SK-N-SH (cell line): ENCODE measurements around the gene A2ML1. TPM values are rescaled to one million over a fixed set of nuclear protein-coding genes. Genes with fewer than 3 reads are reported as not detected.

Experiments used
- CTCF ChIA-PET: fragments of 300-600, 350-600 bp; formaldehyde crosslinking; extraction: SDS; loops from one replicate; lab custom pipeline; 2021; lab: Yijun Ruan, JAX
- POLR2A ChIA-PET: fragments of 350-600 bp; sonication (Branson Sonifier 250); formaldehyde crosslinking; extraction: SDS; loops from one replicate; lab custom pipeline; 2020; ENCODE audit warnings: antibody characterized with exemption, inconsistent platforms; lab: Yijun Ruan, JAX
- DNase-seq: peaks from one replicate; pipeline ENCODE4 v3.0.0; 2012
- H2AFZ ChIP-seq: fragments of 200-600 bp; sonication (generic); 2 replicates; pipeline ENCODE4 v1.8.1; 2016; ENCODE audit warnings: antibody characterized with exemption, mild to moderate bottlenecking, low read depth
- H3F3A ChIP-seq: fragments of 200-600 bp; sonication (generic); replicated peaks from 2 replicates; pipeline ENCODE3; 2016; ENCODE audit warnings: antibody characterized with exemption, mild to moderate bottlenecking; ENCODE audit not compliant: insufficient read depth
- H3K27ac ChIP-seq, 2 experiments: fragments of 200-500 bp in 1 of 2; fragments of 200-600 bp in 1 of 2; sonication (Bioruptor generic) in 1 of 2; sonication (generic), shearing (Covaris generic) in 1 of 2; 2 replicates each; pipeline versions ENCODE4 v1.5.1 to v1.6.1; 2014 to 2016; ENCODE audit warnings: low read depth in 2 of 2, inconsistent platforms in 1 of 2, low read length in 1 of 2, mild to moderate bottlenecking in 1 of 2, mixed read lengths in 1 of 2
- H3K27me3 ChIP-seq: fragments of 200-600 bp; sonication (generic), shearing (Covaris generic); 2 replicates; pipeline ENCODE4 v1.6.1; 2016; ENCODE audit warnings: mixed run types; ENCODE audit not compliant: insufficient read depth
- H3K36me3 ChIP-seq, 2 experiments: fragments of 200-500 bp in 1 of 2; fragments of 200-600 bp in 1 of 2; sonication (Bioruptor generic) in 1 of 2; sonication (generic) in 1 of 2; replicated peaks in 1 of 2; 2 replicates each; pipeline versions ENCODE3 to v1.5.1; 2014 to 2016; ENCODE audit warnings: low read length in 1 of 2, mild to moderate bottlenecking in 1 of 2; ENCODE audit not compliant: insufficient read depth in 2 of 2, control insufficient read depth in 1 of 2
- H3K4me1 ChIP-seq, 2 experiments: fragments of 200-500 bp in 1 of 2; fragments of 200-600 bp in 1 of 2; sonication (Bioruptor generic) in 1 of 2; sonication (generic), shearing (Covaris generic) in 1 of 2; 2 replicates each; pipeline versions ENCODE4 v1.5.1 to v1.6.1; 2014 to 2016; ENCODE audit warnings: low read depth in 1 of 2, low read length in 1 of 2, mixed run types in 1 of 2; ENCODE audit not compliant: insufficient read depth in 2 of 2, control insufficient read depth in 1 of 2
- H3K4me2 ChIP-seq: fragments of 200-600 bp; sonication (generic), shearing (Covaris generic); 2 replicates; pipeline ENCODE4 v1.6.1; 2017; ENCODE audit warnings: mixed run types
- H3K4me3 ChIP-seq, 2 experiments: fragments of 200-500 bp in 1 of 2; fragments of 200-600 bp in 1 of 2; sonication (Bioruptor generic) in 1 of 2; sonication (generic), shearing (Covaris generic) in 1 of 2; 2 replicates each; pipeline versions ENCODE4 v1.5.1 to v1.8.1; 2014 to 2016; ENCODE audit warnings: low read depth in 2 of 2, inconsistent platforms in 1 of 2, low read length in 1 of 2, mild to moderate bottlenecking in 1 of 2, mixed read lengths in 1 of 2, moderate library complexity in 1 of 2
- H3K79me2 ChIP-seq: fragments of 200-600 bp; sonication (generic); 2 replicates; pipeline ENCODE4 v1.8.1; 2017; ENCODE audit warnings: mild to moderate bottlenecking; ENCODE audit not compliant: insufficient read depth
- H3K9ac ChIP-seq: fragments of 200-600 bp; sonication (generic); 2 replicates; pipeline ENCODE4 v1.6.1; 2017; ENCODE audit warnings: mixed run types
- H3K9me2 ChIP-seq: fragments of 200-600 bp; sonication (generic); 2 replicates; pipeline ENCODE4 v1.6.1; 2017; ENCODE audit warnings: mixed run types
- H3K9me3 ChIP-seq: fragments of 200-600 bp; sonication (generic); 2 replicates; pipeline ENCODE4 v1.6.1; 2017; ENCODE audit warnings: mixed run types, mild to moderate bottlenecking, moderate library complexity
- H4K20me1 ChIP-seq: fragments of 200-600 bp; sonication (generic); 2 replicates; pipeline ENCODE4 v1.6.1; 2017; ENCODE audit warnings: mild to moderate bottlenecking, mixed run types; ENCODE audit not compliant: insufficient read depth
- ELF1 ChIP-seq: IDR thresholded peaks from 2 replicates; pipeline ENCODE4 v1.4.0; 2012
- EP300 ChIP-seq, 2 experiments: IDR thresholded peaks; 2 replicates each; pipeline versions ENCODE4 v1.4.0 to v1.6.1; 2012; ENCODE audit warnings: borderline replicate concordance in 1 of 2, low read depth in 1 of 2, low read length in 1 of 2
- EZH2phosphoT487 ChIP-seq: fragments of 200-600 bp; sonication (generic); IDR thresholded peaks from 2 replicates; pipeline ENCODE4 v1.6.1; 2017; ENCODE audit warnings: low read depth, mixed run types, mild to moderate bottlenecking, antibody characterized with exemption, moderate library complexity, borderline replicate concordance
- FOXM1 ChIP-seq: IDR thresholded peaks from 2 replicates; pipeline ENCODE4 v1.4.0; 2012; ENCODE audit warnings: low read depth, mild to moderate bottlenecking
- GABPA ChIP-seq: IDR thresholded peaks from 2 replicates; pipeline ENCODE4 v1.4.0; 2012; ENCODE audit warnings: low read depth, mild to moderate bottlenecking
- JUND ChIP-seq: IDR thresholded peaks from 2 replicates; pipeline ENCODE4 v1.4.0; 2012
- POLR2AphosphoS5 ChIP-seq: IDR thresholded peaks from 2 replicates; pipeline ENCODE4 v1.6.1; 2012; ENCODE audit warnings: low read depth, low read length
- WGBS: methylation state at CpG from one replicate; pipeline ENCODE4 v1.1.6; 2017; ENCODE audit warnings: low lambda C conversion rate; 5-methylcytosine and 5-hydroxymethylcytosine counted together
- polyA plus RNA-seq, 3 experiments: library from polyadenylated mRNA; depleted of rRNA; stranded (reverse); fragments of >200 nt; gene quantifications; 2 replicates each; pipeline ENCODE4 v1.2.3, GENCODE V29; 2012
- TF ChIP-seq, protein P1 (sequence below): IDR thresholded peaks from 2 replicates; pipeline ENCODE4 v1.6.1; 2012; ENCODE audit warnings: mild to moderate bottlenecking, low read depth, low read length, moderate library complexity
- TF ChIP-seq, protein P2 (sequence below): IDR thresholded peaks from 2 replicates; pipeline ENCODE4; 2012

The A2ML1 gene
- polyA plus RNA-seq, 1 of the 3 experiments (the other 2 are of a cell fraction), result not detected

DNA sequence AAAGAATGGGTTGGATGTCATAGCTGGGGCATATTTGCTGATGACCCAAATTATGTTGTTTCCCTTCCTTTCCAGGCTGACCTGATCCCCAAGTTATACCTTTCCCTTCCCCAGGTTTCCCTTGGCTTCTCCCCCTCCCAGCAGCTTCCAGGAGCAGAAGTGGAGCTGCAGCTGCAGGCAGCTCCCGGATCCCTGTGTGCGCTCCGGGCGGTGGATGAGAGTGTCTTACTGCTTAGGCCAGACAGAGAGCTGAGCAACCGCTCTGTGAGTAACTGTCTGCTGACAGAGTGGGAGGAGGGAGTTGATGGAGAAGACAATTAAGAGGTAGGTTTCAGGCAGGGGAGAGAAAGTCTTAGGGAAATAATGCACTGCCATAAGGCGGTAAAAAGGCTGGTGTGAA, 25.0 kb downstream of the A2ML1 start:
- CTCF ChIA-PET, result no interaction called here
- Histone ChIP-seq H3K27ac (no peak overlapping the region), H3K4me3 (no peak overlapping the region), H3K79me2 (no peaks in the 10 kb centered on the region), H4K20me1 (no peaks in the 10 kb centered on the region), H3K9me2 (no peaks in the 10 kb centered on the region), H3F3A (no peaks in the 10 kb centered on the region), H3K4me1 (peaks cover 0 to 4% of the 10 kb centered on the region in 2 experiments; a peak in 1 of 4 replicates), H3K4me2 (no peak overlapping the region; the same call in 1 of the 2 replicates), H3K9me3 (no peaks in the 10 kb centered on the region), H3K27me3 (peaks cover 14% of the 10 kb centered on the region; the same call in 1 of the 2 replicates), H2AFZ (no peak overlapping the region), H3K9ac (no peak overlapping the region), H3K36me3 (no peaks in the 10 kb centered on the region)
- POLR2A ChIA-PET, result no interaction called here
- no peak for DNase-seq
- 57% methylated on average over 6 of the region's 6 CpGs for WGBS
- TF ChIP-seq FOXM1 (no peak), EZH2phosphoT487 (no peak), ELF1 (no peak), POLR2AphosphoS5 (no peak), EP300 (IDR thresholded peaks at IDR 0.05; ENCODE audit: borderline replicate concordance in 1 of 2, low read depth in 1 of 2, low read length in 1 of 2) (no peak), JUND (no peak), GABPA (no peak)
- TF ChIP-seq, protein P1, sequence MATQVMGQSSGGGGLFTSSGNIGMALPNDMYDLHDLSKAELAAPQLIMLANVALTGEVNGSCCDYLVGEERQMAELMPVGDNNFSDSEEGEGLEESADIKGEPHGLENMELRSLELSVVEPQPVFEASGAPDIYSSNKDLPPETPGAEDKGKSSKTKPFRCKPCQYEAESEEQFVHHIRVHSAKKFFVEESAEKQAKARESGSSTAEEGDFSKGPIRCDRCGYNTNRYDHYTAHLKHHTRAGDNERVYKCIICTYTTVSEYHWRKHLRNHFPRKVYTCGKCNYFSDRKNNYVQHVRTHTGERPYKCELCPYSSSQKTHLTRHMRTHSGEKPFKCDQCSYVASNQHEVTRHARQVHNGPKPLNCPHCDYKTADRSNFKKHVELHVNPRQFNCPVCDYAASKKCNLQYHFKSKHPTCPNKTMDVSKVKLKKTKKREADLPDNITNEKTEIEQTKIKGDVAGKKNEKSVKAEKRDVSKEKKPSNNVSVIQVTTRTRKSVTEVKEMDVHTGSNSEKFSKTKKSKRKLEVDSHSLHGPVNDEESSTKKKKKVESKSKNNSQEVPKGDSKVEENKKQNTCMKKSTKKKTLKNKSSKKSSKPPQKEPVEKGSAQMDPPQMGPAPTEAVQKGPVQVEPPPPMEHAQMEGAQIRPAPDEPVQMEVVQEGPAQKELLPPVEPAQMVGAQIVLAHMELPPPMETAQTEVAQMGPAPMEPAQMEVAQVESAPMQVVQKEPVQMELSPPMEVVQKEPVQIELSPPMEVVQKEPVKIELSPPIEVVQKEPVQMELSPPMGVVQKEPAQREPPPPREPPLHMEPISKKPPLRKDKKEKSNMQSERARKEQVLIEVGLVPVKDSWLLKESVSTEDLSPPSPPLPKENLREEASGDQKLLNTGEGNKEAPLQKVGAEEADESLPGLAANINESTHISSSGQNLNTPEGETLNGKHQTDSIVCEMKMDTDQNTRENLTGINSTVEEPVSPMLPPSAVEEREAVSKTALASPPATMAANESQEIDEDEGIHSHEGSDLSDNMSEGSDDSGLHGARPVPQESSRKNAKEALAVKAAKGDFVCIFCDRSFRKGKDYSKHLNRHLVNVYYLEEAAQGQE, result no peak

DNA sequence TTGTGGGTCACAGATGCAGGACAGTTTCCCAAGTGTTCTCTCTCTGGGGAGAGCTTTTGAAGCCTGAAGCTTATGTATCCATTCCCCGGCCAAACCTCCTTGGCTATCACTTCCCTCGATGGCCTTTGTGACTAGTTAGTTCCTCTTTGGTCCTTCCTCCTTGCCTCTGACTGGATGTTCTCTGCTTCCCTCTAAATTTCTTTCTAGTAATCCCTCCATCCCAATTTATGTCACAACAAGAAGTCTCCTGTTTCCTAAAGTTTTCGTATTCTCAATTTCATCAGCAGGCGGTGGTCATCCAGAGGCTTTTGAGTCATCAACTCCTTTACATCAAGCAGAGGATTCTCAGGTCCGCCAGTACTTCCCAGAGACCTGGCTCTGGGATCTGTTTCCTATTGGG, 27.5 kb downstream of the A2ML1 start:
- no peak overlapping the region for H3K27ac ChIP-seq
- H3K9me3 ChIP-seq, result no peaks in the 10 kb centered on the region
- H3K9ac ChIP-seq, result no peak overlapping the region
- TF ChIP-seq, protein P2, sequence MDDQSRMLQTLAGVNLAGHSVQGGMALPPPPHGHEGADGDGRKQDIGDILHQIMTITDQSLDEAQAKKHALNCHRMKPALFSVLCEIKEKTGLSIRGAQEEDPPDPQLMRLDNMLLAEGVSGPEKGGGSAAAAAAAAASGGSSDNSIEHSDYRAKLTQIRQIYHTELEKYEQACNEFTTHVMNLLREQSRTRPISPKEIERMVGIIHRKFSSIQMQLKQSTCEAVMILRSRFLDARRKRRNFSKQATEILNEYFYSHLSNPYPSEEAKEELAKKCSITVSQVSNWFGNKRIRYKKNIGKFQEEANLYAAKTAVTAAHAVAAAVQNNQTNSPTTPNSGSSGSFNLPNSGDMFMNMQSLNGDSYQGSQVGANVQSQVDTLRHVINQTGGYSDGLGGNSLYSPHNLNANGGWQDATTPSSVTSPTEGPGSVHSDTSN, result no peak
- no peak overlapping the region for H3K4me3 ChIP-seq
- no peaks in the 10 kb centered on the region for H3K79me2 ChIP-seq
- H3K4me1 ChIP-seq, result peaks cover 0 to 2% of the 10 kb centered on the region in 2 experiments; a peak in 1 of 4 replicates
- H2AFZ ChIP-seq, result no peak overlapping the region
- ChIA-PET POLR2A (no interaction called here), CTCF (no interaction called here)
- H3K4me2 ChIP-seq, result no peak overlapping the region
- no peak for DNase-seq
- whole genome bisulfite sequencing, result 51% methylated on average over 5 of the region's 5 CpGs
- no peaks in the 10 kb centered on the region for H3K9me2 ChIP-seq
- no peaks in the 10 kb centered on the region for H3F3A ChIP-seq
- H3K36me3 ChIP-seq, result no peaks in the 10 kb centered on the region
- H4K20me1 ChIP-seq, result no peaks in the 10 kb centered on the region
- peaks cover 10% of the 10 kb centered on the region; the same call in 1 of the 2 replicates for H3K27me3 ChIP-seq
